ENCODE results near the gene LGR6.
"Not testable (repeated sequence)": the region's sequence is repeated elsewhere in the genome, so short reads cannot be mapped to it uniquely, and the experiment has no call there.

The LGR6 gene

DNA sequence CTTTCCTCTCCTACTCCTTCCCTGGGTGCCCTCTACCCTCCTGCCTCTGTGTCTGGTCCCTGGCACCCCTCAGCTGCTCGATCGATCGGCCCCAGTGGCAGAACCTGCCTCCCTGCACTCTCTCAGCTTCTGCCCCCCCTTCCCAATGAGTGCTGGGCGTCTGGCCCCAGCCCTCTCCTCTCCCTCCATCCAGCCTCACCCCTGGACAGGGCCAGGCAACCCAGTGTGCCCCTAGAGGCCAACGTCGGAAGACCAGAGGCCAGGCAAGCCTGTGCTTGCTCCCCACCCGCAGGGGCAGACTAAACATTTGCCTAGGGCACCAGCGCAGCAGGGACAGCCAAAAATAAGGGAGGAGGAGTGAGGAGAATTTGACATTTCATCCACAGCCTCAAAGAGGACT lies 43.5 kb downstream of the LGR6 start:
- no peak for DNase-seq

- no peak for DNase-seq
Measured at GRCh38 chr1:202238914-202239313, 45.3 kb downstream of the LGR6 start.

GRCh38 chr1:202240226-202240625 lies 46.6 kb downstream of the LGR6 start:
- not testable (repeated sequence) for DNase-seq

DNA sequence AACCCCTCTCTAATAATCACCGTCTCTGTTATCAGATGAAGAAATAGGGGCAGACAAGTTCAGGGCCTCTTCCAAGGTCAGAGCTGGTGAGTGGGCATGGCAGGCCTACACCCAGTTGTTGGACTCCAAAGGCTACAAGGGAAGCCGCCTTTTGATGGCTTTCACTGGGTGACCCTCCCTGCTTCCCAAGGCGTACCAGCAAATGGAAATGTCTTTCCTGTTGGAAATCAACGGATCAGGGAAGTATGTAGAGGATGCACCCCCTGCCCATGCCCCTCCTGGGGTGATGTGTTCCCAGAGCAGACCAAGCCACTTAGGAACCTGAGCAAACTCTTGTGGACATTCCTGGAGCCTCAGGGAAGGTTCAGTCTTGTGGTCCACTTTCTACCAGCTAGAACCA lies 47.4 kb downstream of the LGR6 start:
- DNase-seq, result no peak

- no peak for DNase-seq
Measured at GRCh38 chr1:202241376-202242079, 47.9 kb downstream of the LGR6 start.

DNA sequence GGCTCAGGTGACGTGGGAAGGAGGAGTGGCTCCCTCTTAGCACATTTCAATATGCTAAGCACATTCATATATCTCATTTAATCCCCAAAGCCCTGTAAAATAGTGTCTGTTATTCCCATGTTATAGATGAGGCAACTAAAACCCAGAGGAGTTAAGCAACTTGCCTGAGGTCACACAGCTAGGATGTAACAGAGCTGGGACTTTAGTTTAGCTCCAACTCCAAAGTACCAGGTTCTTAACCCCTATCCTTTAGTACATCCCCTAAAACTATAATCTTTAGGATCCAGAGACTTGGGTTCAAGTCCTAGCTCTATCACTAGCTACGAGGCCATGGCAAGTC lies 48.5 kb downstream of the LGR6 start:
- DNase-seq, result no peak

- DNase-seq, result no peak
Measured at GRCh38 chr1:202243006-202243405, 49.4 kb downstream of the LGR6 start.

- no peak for DNase-seq
Measured at GRCh38 chr1:202244841-202245261, 51.3 kb downstream of the LGR6 start.

DNA sequence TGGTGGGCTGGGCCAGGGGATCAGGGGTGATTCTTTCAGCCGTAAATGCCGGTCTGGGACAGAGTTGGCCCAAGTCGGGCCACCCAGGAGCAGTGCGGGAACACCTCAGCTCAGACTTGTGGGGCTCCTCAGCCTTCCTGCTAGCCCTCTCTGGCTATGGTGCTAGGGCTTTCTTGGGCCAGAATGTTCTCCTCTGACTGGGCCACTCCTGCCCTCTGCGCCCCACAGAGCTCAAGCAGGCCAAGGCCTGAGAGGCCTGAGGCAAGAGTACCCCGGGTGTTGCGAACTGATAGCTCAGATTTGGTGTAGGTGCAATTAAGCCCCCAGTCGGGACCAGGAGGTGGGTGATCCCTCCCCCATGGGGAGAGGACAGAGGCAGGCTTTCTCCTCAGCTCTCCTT lies 51.8 kb downstream of the LGR6 start:
- no peak for DNase-seq

GRCh38 chr1:202247104-202247503 lies 53.5 kb downstream of the LGR6 start:
- DNase-seq, result no peak

DNA sequence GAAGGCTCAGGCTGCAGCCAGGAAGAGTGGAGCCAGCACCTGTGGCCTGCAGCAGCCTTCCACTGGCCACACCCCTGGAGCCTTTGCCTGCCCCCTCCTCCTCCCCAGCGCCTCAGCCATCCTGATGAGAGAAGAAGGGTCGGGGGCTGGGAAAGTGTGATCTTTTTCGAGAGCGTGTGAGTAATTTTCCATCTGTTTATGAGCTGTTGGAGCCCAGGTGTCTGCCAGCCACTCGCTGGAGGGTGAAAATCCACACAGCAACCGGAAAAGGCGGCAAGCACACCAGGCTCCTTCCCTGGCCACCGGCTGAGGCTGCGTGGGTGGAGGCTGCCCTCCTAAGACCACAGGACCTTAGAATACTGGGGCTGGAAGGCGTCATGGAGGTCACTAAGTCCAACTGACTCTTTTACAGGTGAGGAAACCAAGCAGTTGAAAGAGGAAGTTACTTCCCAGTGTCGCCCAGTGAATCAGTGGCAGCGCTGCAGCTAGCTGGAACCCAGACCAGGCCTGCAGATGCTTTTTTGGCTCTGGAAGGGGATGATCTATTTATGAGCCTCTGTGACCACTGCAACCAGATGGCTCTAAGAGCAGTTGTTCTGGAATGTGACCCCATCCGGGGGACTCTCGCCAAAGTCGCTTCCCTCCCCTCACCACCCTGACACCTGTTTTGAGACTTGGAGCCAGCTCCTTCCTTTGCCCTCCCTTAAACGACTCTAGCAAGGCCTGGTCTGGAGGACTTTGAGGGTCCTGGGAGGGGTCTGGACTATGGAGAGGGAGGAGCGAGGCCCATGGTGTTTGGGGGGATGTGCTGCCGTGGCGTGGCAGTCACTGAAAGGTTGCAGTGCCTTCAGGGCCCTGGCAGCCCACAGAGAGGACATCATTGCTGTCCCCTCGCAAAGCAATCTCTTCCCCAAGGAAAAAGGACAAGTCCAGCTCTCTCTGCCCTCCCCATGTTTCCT lies 54.5 kb downstream of the LGR6 start:
- peak in 3 of 58 donors; percentile 15 to 22 (median 22) for DNase-seq

DNA sequence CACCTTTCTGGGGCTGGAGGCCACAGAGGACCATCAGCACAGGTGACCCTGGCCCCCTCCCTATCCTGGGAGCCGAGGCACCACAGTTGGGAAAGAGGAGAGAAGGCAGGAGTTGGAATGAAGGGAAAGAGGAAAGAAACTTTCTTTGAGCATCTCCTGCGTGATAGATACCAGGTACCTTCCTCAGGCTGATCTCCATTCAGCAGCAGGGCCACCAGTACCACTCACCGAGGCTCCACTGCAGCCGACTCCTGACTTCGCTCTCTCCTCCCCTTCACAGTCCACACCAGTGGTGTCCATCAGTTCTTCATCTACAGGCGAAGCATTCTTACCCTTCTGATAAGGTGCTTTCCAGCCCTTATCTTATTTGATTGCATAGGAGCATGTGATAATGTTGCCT lies 55.3 kb downstream of the LGR6 start:
- DNase-seq, result no peak

- DNase-seq, result no peak
Measured at GRCh38 chr1:202249436-202249835, 55.8 kb downstream of the LGR6 start.

DNA sequence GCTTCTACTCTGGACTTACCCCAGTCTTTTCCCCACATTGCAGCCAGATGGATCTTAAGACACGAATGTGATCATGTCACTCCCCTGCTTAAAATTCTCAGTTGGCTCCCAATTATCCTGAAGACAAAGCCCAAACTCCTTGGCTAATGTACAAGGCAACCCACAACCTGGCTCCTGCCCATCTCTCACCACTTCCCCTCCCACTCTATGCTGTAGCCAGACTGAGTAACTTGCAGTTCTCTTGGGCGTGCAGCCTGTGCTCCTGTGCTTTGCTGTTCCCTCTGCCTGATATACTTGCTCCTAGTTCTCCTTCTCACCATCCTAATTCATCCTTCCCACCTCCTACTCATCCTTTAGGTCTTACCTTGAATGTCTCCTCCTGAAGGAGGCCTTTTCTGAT lies 56.2 kb downstream of the LGR6 start:
- peak in 39 of 58 donors; percentile 6 to 85 (median 42) for DNase-seq

- peak in 1 of 58 donors; percentile 17 for DNase-seq
Measured at GRCh38 chr1:202250982-202251381, 57.4 kb downstream of the LGR6 start.

GRCh38 chr1:202251424-202252256 lies 58.0 kb downstream of the LGR6 start:
- no peak for DNase-seq

DNA sequence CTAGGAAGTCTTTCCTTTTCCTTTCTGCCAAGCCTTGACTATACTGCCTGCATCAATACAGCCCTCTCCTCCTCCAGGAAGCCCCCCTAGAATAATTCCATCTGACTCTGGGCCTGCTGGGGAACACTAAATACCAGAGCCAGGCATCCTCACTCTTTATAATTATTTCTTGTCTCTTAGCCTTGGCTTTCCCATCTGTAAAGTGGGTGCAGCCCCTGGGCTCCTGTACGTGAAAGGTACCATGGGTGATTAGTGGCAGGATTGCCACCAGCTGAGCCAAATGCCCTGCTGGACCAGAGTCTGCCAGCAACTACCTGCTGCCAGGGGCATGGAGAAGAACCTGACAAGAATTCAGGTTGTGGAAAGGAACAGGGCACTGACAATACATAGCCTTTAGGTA lies 58.7 kb downstream of the LGR6 start:
- DNase-seq, result no peak

DNA sequence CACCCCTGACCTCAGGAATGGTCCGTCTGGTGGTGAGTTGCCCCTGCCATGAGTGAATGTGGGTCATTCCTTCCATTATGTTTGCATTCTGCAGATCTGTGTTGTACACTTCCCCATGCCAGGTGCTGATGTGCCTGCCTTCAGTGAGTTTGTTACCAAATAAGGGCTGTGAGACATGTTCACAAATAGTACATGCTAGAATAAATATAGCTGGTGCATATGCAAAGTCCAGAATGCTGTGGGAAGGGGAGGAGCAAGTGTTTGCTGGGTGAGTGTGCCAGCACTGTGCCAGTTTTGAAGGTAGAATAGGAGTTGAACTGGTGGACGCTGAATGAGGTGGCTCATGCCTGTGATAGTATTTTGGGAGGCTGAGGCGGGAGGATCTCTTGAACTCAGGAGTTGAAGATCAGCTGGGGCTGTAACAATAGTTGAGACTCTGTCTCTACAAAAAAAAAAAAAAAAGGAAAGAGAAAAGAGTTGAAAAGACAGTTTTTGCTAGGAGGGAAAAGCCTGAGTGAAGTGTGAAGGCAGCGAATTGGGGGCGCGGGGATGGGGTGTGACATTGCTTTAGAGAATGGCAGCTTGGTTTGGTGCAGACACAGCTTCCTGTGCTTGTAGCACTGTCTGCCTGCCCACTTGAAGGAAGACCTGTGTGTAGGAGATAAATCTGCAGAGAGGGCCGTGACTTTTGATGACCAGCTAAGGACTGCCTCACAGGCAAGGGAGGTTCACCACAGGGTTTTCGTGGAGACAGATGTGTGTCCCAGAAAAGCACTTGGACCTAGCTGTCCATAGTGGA lies 61.1 kb downstream of the LGR6 start:
- no peak for DNase-seq

DNA sequence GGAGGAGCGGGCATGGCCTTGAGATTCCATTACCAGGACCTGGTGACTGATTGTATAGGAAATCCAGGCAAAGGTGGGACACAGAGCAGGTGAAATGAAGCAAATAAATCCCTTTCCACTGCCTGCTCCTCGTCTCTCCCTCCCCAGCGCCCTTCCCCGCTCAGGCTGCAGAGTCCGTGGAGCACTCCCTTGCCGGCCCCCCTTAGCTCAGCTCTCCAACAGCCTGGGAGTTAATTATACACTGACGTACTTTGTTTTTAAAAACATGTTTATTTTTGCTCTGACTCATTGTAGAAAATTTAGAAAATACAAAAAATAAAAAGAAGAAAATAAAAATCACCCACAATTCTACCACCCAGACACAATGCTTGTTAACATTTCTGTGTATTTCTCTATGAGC lies 61.7 kb downstream of the LGR6 start:
- no peak for DNase-seq

GRCh38 chr1:202259705-202260104 lies 66.1 kb downstream of the LGR6 start:
- DNase-seq, result no peak
